Jurkat, Clone E6-1 (cell line): ENCODE results near the gene EGFLAM.

Source experiments
- DNase-seq: peaks from one replicate; pipeline ENCODE4 v3.0.0-alpha.2; 2011; ENCODE audit warnings: low read depth, low spot score
- H3K4me3 ChIP-seq: 2 replicates; pipeline ENCODE4 v1.5.1; 2011; ENCODE audit warnings: mild to moderate bottlenecking, low read length, control low read depth, moderate library complexity

The EGFLAM gene

GRCh38 chr5:38483805-38484398, 225.5 kb downstream of the EGFLAM start:
- H3K4me3 ChIP-seq = no peak overlapping the region
- DNase-seq = peak; percentile 5

- DNase-seq = no peak
- no peak overlapping the region for H3K4me3 ChIP-seq
These were observed 235.8 kb downstream of the EGFLAM start for GRCh38 chr5:38494175-38494574.

- no peak overlapping the region for H3K4me3 ChIP-seq
- no peak for DNase-seq
These were observed 236.4 kb downstream of the EGFLAM start for GRCh38 chr5:38494763-38495162.

GRCh38 chr5:38497946-38498345, 239.6 kb downstream of the EGFLAM start:
- no peak for DNase-seq
- H3K4me3 ChIP-seq = no peak overlapping the region

- DNase-seq = no peak
- H3K4me3 ChIP-seq = no peak overlapping the region
These were observed 242.4 kb downstream of the EGFLAM start for GRCh38 chr5:38500573-38501260.

GRCh38 chr5:38506302-38506701, 247.9 kb downstream of the EGFLAM start:
- DNase-seq = no peak
- no peak overlapping the region for H3K4me3 ChIP-seq

- no peak for DNase-seq
These were observed 250.8 kb downstream of the EGFLAM start for GRCh38 chr5:38509185-38509584.

More at GRCh38 chr5:38509185-38509584, 250.8 kb downstream of the EGFLAM start:
- H3K4me3 ChIP-seq = no peak overlapping the region
